ENCODE data around the gene AIFM2. TPM values are rescaled to one million over a fixed set of nuclear protein-coding genes. Genes with fewer than 3 reads are reported as not detected.

Gene AIFM2
- total RNA-seq, 1 donor from 2014 or later, result 6.7 TPM

Other genes starting within 250 kb of the AIFM2 start
- 21.4 and 28.0 TPM in 2 replicates for gene MACROH2A2, start 80.0 kb downstream of the AIFM2 start, total RNA-seq
- 12.2 and 15.6 TPM in 2 replicates for gene TYSND1, start 13.9 kb upstream of the AIFM2 start, total RNA-seq
- 158 and 257 TPM in 2 replicates for gene SAR1A, start 37.7 kb upstream of the AIFM2 start, total RNA-seq
- 303 and 587 TPM in 2 replicates for gene PPA1, start 100.6 kb upstream of the AIFM2 start, total RNA-seq
- under 0.01 TPM in 1 of 2 replicates, not detected in the other for gene NPFFR1, start 151.2 kb upstream of the AIFM2 start, total RNA-seq
- gene LRRC20, start 249.8 kb upstream of the AIFM2 start, total RNA-seq, result 27.4 and 41.8 TPM in 2 replicates

Measured in renal cortical epithelial cell (primary cell).